GM12874 (cell line): ENCODE results near the gene TIMM8B.

Experiments
- CTCF ChIP-seq: IDR thresholded peaks from 2 replicates; pipeline ENCODE4 v1.5.1; 2011; ENCODE audit warnings: low read depth, mild to moderate bottlenecking, control low read depth, low read length, moderate library complexity; ENCODE audit not compliant: insufficient read depth

TIMM8B gene

GRCh38 chr11:112042161-112042960 lies 44.2 kb downstream of the TIMM8B start:
- TF ChIP-seq CTCF: no peak

DNA sequence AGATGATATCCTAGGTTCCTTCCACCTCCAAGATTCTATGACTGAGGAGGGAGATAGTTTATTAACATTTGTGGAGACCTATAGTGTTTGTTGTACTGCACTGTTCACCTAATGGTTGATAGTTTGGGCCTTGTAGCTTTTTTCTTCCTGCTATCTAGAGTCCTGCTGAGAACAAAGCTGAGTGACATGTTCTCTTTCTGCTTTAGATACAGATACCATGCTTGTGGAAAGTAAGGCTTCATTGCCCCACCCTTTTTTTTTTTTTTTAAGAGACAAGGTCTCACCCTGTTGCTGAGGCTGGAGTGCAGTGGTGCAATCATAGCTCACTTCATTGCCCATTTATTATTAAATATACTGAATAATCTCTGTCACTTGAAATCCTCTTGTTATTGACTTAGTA lies 49.0 kb downstream of the TIMM8B start:
- TF ChIP-seq CTCF: no peak
